PC-3 (cell line): Measurements from ENCODE around the gene SEMA5A. TPM values are rescaled to one million over a fixed set of nuclear protein-coding genes. Genes with fewer than 3 reads are reported as not detected.
A peak's percentile ranks its signal among the peaks of the same experiment; 100 is the strongest.

Experiments used
- ATAC-seq: fragments of 200-7000 bp; cut with Tn5 transposase; 2 replicates; pipeline ENCODE4 v1.9.1; 2020; ENCODE audit warnings: mild to moderate bottlenecking, moderate library complexity
- BruUV-seq: library from RNA; stranded (reverse); fragments of 400-500 nt; replicated peaks from 2 replicates; lab custom pipeline; 2021; lab: Mats Ljungman, UMichigan
- CTCF ChIA-PET: fragments of 300-600 bp; sonication (Branson Sonifier 250); formaldehyde crosslinking; loops from one replicate; lab custom pipeline; 2022; ENCODE audit warnings: antibody characterized with exemption; lab: Charles Lee
- POLR2A ChIA-PET: fragments of 300-600 bp; sonication (Branson Sonifier 250); formaldehyde crosslinking; loops from one replicate; lab custom pipeline; 2022; ENCODE audit warnings: antibody characterized with exemption; ENCODE audit not compliant: unreplicated experiment; lab: Charles Lee
- DNase-seq: peaks from one replicate; pipeline ENCODE4 v3.0.0-alpha.2; 2015
- H2AFZ ChIP-seq: fragments of 300-600 bp; sonication (generic); 2 replicates; pipeline ENCODE4 v1.6.0; 2016; ENCODE audit warnings: antibody characterized with exemption, low read length
- H3F3A ChIP-seq: fragments of 300-600 bp; sonication (generic); one replicate; pipeline ENCODE4 v1.6.0; 2017; ENCODE audit warnings: antibody characterized with exemption, low read length, control low read depth, mild to moderate bottlenecking; ENCODE audit not compliant: unreplicated experiment
- H3K27ac ChIP-seq: fragments of 300-600 bp; sonication (generic); 2 replicates; pipeline ENCODE4 v1.5.1; 2016; ENCODE audit warnings: mild to moderate bottlenecking, low read length
- H3K27me3 ChIP-seq: fragments of 300-600 bp; sonication (generic); 2 replicates; pipeline ENCODE4 v1.6.1; 2016; ENCODE audit warnings: low read length, mixed read lengths
- H3K36me3 ChIP-seq: fragments of 300-600 bp; sonication (generic); 2 replicates; pipeline ENCODE4 v1.6.1; 2016; ENCODE audit warnings: low read depth, mixed run types, low read length, mixed read lengths
- H3K4me1 ChIP-seq: fragments of 300-600 bp; sonication (generic); 2 replicates; pipeline ENCODE4 v1.5.1; 2016; ENCODE audit warnings: low read length; ENCODE audit not compliant: insufficient read depth
- H3K4me2 ChIP-seq: fragments of 300-600 bp; sonication (generic); 2 replicates; pipeline ENCODE4 v1.6.0; 2016; ENCODE audit warnings: low read length
- H3K4me3 ChIP-seq: fragments of 300-600 bp; sonication (generic); 2 replicates; pipeline ENCODE4 v1.5.1; 2016; ENCODE audit warnings: mild to moderate bottlenecking, low read length, mixed read lengths
- H3K79me2 ChIP-seq: fragments of 300-600 bp; sonication (generic); 2 replicates; pipeline ENCODE4 v1.6.1; 2017; ENCODE audit warnings: low read length, mixed read lengths
- H3K9ac ChIP-seq: fragments of 300-600 bp; sonication (generic); 2 replicates; pipeline ENCODE4 v1.6.0; 2016; ENCODE audit warnings: mild to moderate bottlenecking, low read length
- H3K9me2 ChIP-seq: fragments of 300-600 bp; sonication (generic); replicated peaks from 2 replicates; pipeline ENCODE4 v1.6.1; 2016; ENCODE audit warnings: mixed run types, low read length, mixed read lengths
- H3K9me3 ChIP-seq: fragments of 300-600 bp; sonication (generic); 2 replicates; pipeline ENCODE4 v1.6.1; 2016; ENCODE audit warnings: low read length, mixed read lengths
- H4K20me1 ChIP-seq: fragments of 300-600 bp; sonication (generic); 2 replicates; pipeline ENCODE4 v1.6.1; 2016; ENCODE audit warnings: low read length, mixed read lengths
- EZH2 ChIP-seq: fragments of 300-600 bp; sonication (generic); IDR thresholded peaks from one replicate; pipeline ENCODE4 v1.6.1; 2017; ENCODE audit warnings: antibody characterized with exemption, mild to moderate bottlenecking, low read length; ENCODE audit not compliant: unreplicated experiment
- EZH2phosphoT487 ChIP-seq: fragments of 300-600 bp; sonication (generic); IDR thresholded peaks from 2 replicates; pipeline ENCODE4 v1.6.1; 2018; ENCODE audit warnings: mild to moderate bottlenecking, antibody characterized with exemption, low read length, borderline replicate concordance
- intact Hi-C: fragments of 100-400 bp; cut with micrococcal nuclease; formaldehyde crosslinking; loops from 2 replicates; pipeline ENCODE4 v1.9.0; 2023
- total RNA-seq: library from RNA; depleted of rRNA; stranded (reverse); fragments of >200 nt; gene quantifications from 2 replicates; pipeline ENCODE4 v1.2.3, GENCODE V29; 2014
- TF ChIP-seq, protein P1 (sequence below): fragments of 300-600 bp; sonication (generic); conservative IDR thresholded peaks from 2 replicates; pipeline ENCODE4 v1.5.1; 2017; ENCODE audit warnings: antibody characterized with exemption, low read depth, mild to moderate bottlenecking, low read length

The SEMA5A gene
- total RNA-seq, 1 experiment from 2014 or later: 4.4 TPM

DNA sequence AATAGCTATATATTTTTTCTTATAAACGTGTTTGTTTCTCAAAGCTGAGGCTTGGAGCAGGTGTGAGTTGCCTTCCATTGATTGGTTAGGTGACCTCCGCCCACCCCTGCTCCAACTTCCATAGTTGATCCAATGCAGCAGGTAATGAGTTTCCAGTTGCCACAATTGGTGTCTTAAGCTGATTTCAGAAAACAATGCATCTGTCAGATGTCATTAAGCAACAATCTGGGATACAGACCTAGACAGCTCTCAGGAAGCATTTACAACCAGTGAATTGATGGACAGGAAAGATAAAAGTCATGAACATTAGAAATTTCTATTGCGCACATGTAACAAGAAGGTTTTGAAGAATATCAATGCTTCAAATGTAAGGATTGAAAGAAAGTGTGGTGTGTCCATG, 510.5 kb downstream of the SEMA5A start:
- Histone ChIP-seq H3K4me3 (no peak overlapping the region), H3K4me2 (no peak overlapping the region), H3K9ac (no peak overlapping the region), H3K36me3 (no peaks in the 10 kb centered on the region), H4K20me1 (no peaks in the 10 kb centered on the region), H3F3A (no peaks in the 10 kb centered on the region), H2AFZ (no peak overlapping the region), H3K27ac (no peak overlapping the region), H3K27me3 (no peaks in the 10 kb centered on the region), H3K4me1 (peaks cover 6% of the 10 kb centered on the region; the same call in 1 of the 2 replicates), H3K79me2 (no peaks in the 10 kb centered on the region), H3K9me2 (no peaks in the 10 kb centered on the region; the same call in 1 of the 2 replicates), H3K9me3 (no peaks in the 10 kb centered on the region)
- TF ChIP-seq, protein P1, sequence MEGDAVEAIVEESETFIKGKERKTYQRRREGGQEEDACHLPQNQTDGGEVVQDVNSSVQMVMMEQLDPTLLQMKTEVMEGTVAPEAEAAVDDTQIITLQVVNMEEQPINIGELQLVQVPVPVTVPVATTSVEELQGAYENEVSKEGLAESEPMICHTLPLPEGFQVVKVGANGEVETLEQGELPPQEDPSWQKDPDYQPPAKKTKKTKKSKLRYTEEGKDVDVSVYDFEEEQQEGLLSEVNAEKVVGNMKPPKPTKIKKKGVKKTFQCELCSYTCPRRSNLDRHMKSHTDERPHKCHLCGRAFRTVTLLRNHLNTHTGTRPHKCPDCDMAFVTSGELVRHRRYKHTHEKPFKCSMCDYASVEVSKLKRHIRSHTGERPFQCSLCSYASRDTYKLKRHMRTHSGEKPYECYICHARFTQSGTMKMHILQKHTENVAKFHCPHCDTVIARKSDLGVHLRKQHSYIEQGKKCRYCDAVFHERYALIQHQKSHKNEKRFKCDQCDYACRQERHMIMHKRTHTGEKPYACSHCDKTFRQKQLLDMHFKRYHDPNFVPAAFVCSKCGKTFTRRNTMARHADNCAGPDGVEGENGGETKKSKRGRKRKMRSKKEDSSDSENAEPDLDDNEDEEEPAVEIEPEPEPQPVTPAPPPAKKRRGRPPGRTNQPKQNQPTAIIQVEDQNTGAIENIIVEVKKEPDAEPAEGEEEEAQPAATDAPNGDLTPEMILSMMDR: no peak
- TF ChIP-seq EZH2phosphoT487: no peak
- TF ChIP-seq EZH2: no peak
- CTCF ChIA-PET: no interaction called here
- intact Hi-C loops: no loop called here
- no peak for ATAC-seq
- POLR2A ChIA-PET: no interaction called here
- no TSS peak for BruUV-seq
- no peak for DNase-seq

DNA sequence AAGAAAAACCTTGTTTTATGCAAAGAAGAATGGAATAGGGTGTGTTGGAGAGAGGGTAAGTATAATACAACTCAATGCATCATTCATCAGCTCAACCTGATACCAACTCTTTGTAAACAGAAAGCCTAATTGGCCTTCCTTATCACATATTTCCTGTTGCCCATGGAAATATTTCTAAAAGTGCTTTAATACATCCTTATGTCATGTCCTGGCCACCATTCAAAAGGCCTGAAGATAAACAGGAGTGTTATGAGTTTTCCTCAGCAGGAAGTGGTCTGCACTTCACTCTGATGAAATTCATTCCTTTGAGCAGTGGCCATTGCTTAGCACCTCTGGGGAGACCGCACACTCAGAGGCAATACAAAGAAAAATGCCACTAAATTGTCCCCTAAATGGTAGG, 511.2 kb downstream of the SEMA5A start:
- Histone ChIP-seq H3K36me3 (no peaks in the 10 kb centered on the region), H3K27me3 (no peaks in the 10 kb centered on the region), H3K79me2 (no peaks in the 10 kb centered on the region), H2AFZ (no peak overlapping the region), H3K27ac (no peak overlapping the region), H3K9me2 (no peaks in the 10 kb centered on the region; the same call in 1 of the 2 replicates), H3K9me3 (no peaks in the 10 kb centered on the region), H4K20me1 (no peaks in the 10 kb centered on the region), H3K4me2 (no peak overlapping the region), H3K9ac (no peak overlapping the region), H3K4me1 (peaks cover 6% of the 10 kb centered on the region; the same call in 1 of the 2 replicates), H3K4me3 (no peak overlapping the region), H3F3A (no peaks in the 10 kb centered on the region)
- peak; percentile 81 for DNase-seq
- intact Hi-C loops: no loop called here
- ATAC-seq: peak; percentile 78
- ChIA-PET POLR2A (no interaction called here), CTCF (no interaction called here)
- no TSS peak for BruUV-seq
- no peak for TF ChIP-seq EZH2
- TF ChIP-seq, protein P1: no peak
- TF ChIP-seq EZH2phosphoT487: no peak

DNA sequence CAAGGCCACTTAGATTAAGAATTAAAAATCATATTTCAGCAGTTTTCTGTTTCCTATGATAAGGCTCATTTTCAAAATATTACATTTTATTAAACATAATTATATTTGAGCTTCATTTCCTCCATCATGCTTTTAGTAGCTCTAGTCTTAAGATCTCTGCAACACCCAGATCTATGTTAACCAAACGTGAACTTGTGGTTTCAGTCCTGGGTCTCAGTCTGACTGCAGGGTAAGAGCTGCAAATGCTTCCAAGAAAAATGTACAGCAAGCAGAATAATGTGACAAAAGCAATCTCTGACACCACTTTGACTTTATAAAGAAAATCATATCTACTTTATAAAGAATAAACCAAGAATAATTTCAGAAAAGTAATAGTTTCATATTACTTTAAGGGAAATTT, 512.4 kb downstream of the SEMA5A start:
- POLR2A ChIA-PET: no interaction called here
- no TSS peak for BruUV-seq
- H2AFZ ChIP-seq: no peak overlapping the region

More for the DNA sequence above, 512.4 kb downstream of the SEMA5A start:
- ATAC-seq: no peak
- Histone ChIP-seq H3K27ac (no peak overlapping the region), H3F3A (no peaks in the 10 kb centered on the region), H4K20me1 (no peaks in the 10 kb centered on the region), H3K4me2 (no peak overlapping the region), H3K79me2 (no peaks in the 10 kb centered on the region), H3K36me3 (no peaks in the 10 kb centered on the region), H3K9me3 (no peaks in the 10 kb centered on the region), H3K4me1 (peaks cover 15% of the 10 kb centered on the region), H3K9me2 (no peaks in the 10 kb centered on the region; the same call in 1 of the 2 replicates), H3K4me3 (no peak overlapping the region), H3K27me3 (no peaks in the 10 kb centered on the region), H3K9ac (no peak overlapping the region)
- intact Hi-C loops: no loop called here
- no peak for DNase-seq
- CTCF ChIA-PET: no interaction called here
- TF ChIP-seq, protein P1: no peak
- TF ChIP-seq EZH2 (no peak), EZH2phosphoT487 (no peak)
